Endothelial cell (in vitro differentiated cells): ENCODE results near the gene RRAS2. TPM values are rescaled to one million over a fixed set of nuclear protein-coding genes. Genes with fewer than 3 reads are reported as not detected.

Source experiments
- DNase-seq: peaks from one replicate; pipeline ENCODE4 v3.0.0; 2021; ENCODE audit warnings: low spot score
- H3K27ac Mint-ChIP-seq: one replicate; pipeline ENCODE4 v1.8.0; 2021; ENCODE audit warnings: mixed read lengths, inconsistent platforms; ENCODE audit not compliant: unreplicated experiment
- H3K27me3 Mint-ChIP-seq: one replicate; pipeline ENCODE4 v1.8.0; 2021; ENCODE audit warnings: mild to moderate bottlenecking, moderate library complexity, mixed read lengths, inconsistent platforms; ENCODE audit not compliant: unreplicated experiment
- H3K36me3 Mint-ChIP-seq: one replicate; pipeline ENCODE4 v1.8.0; 2021; ENCODE audit warnings: mild to moderate bottlenecking, low read depth, mixed read lengths, inconsistent platforms; ENCODE audit not compliant: unreplicated experiment
- H3K4me1 Mint-ChIP-seq: one replicate; pipeline ENCODE4 v1.8.0; 2021; ENCODE audit warnings: mild to moderate bottlenecking, mixed read lengths, inconsistent platforms; ENCODE audit not compliant: unreplicated experiment
- H3K4me3 Mint-ChIP-seq: one replicate; pipeline ENCODE4 v1.8.0; 2021; ENCODE audit warnings: mild to moderate bottlenecking, mixed read lengths, inconsistent platforms; ENCODE audit not compliant: unreplicated experiment
- H3K9me3 Mint-ChIP-seq: one replicate; pipeline ENCODE4 v1.8.0; 2021; ENCODE audit warnings: mixed read lengths, inconsistent platforms; ENCODE audit not compliant: unreplicated experiment
- total RNA-seq: library from RNA; stranded (reverse); fragmentation: NEBNext Ultra II Directional; extraction: Animal tissue kit (Norgen Biotek cat#: 25700); gene quantifications from one replicate; pipeline ENCODE4 v1.2.1, GENCODE V29; 2021; ENCODE audit not compliant: unreplicated experiment
- TF ChIP-seq, protein P1 (sequence below): fragments of 200-600 bp; sonication (generic); IDR thresholded peaks from one replicate; pipeline ENCODE4 v1.5.0; 2021; ENCODE audit warnings: antibody characterized with exemption; ENCODE audit not compliant: unreplicated experiment

The RRAS2 gene
- total RNA-seq, 1 donor from 2014 or later = 59.6 TPM

DNA sequence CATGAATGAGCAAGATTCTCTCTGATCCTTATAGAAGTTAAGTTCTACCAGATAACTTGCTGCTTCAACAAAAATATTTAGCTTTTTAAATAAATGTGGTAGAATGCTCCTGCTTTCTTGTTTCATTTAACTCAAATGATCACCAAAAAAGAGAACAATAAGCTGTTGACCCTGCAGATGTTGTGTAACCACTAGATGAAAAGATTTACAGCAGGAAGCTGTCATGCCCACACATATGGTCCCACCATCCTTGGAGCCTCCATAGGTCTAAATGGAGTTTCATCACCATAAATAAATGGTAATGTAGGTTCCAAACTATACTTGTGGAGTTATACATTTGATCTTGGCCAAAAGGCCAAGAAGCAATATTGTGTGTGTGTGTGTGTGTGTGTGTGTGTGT is 118.8 kb downstream of the RRAS2 start:
- TF ChIP-seq, protein P1, sequence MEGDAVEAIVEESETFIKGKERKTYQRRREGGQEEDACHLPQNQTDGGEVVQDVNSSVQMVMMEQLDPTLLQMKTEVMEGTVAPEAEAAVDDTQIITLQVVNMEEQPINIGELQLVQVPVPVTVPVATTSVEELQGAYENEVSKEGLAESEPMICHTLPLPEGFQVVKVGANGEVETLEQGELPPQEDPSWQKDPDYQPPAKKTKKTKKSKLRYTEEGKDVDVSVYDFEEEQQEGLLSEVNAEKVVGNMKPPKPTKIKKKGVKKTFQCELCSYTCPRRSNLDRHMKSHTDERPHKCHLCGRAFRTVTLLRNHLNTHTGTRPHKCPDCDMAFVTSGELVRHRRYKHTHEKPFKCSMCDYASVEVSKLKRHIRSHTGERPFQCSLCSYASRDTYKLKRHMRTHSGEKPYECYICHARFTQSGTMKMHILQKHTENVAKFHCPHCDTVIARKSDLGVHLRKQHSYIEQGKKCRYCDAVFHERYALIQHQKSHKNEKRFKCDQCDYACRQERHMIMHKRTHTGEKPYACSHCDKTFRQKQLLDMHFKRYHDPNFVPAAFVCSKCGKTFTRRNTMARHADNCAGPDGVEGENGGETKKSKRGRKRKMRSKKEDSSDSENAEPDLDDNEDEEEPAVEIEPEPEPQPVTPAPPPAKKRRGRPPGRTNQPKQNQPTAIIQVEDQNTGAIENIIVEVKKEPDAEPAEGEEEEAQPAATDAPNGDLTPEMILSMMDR = no peak
- H3K4me1 Mint-ChIP-seq = peaks cover 13% of the 10 kb centered on the region
- H3K27ac Mint-ChIP-seq = no peak overlapping the region
- H3K4me3 Mint-ChIP-seq = no peak overlapping the region
- H3K36me3 Mint-ChIP-seq = peaks cover 14% of the 10 kb centered on the region
- H3K9me3 Mint-ChIP-seq = no peaks in the 10 kb centered on the region
- peaks cover 7% of the 10 kb centered on the region for H3K27me3 Mint-ChIP-seq
- DNase-seq = no peak

DNA sequence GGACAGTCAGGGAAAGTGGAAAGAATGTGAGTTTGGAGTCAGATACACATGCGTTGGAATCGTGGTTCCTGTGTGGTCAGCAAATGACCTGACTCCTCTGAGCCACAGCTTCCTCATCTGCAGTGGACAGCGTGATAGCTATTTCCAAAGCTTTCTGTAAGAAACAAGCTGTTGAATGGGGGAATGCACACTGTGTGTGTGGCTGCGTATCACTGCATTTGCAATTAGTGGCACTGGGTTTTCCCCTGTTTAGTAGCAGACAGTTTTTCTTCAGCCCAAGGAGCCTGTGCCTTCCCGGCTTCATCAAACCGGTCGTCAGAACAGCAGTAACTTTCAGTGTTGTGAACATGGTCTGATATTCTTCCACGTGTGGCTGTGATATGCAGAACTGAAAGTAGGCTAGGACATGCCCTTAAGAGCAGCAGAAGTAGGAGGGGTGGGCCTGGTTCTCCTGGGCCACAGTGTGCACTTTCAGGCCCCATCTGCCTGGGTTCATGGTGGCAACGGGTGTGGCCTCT is 121.5 kb downstream of the RRAS2 start:
- Mint-ChIP-seq H3K27ac (no peak overlapping the region), H3K27me3 (peaks cover 12% of the 10 kb centered on the region), H3K36me3 (peaks cover 6% of the 10 kb centered on the region), H3K4me1 (peaks cover 11% of the 10 kb centered on the region), H3K4me3 (no peak overlapping the region), H3K9me3 (no peaks in the 10 kb centered on the region)
- TF ChIP-seq, protein P1 = no peak
- DNase-seq = no peak

- DNase-seq = no peak
- H3K27me3 Mint-ChIP-seq = peaks cover 12% of the 10 kb centered on the region
- H3K36me3 Mint-ChIP-seq = peaks cover 7% of the 10 kb centered on the region
- no peak overlapping the region for H3K4me3 Mint-ChIP-seq
- TF ChIP-seq, protein P1 = no peak
- H3K27ac Mint-ChIP-seq = no peak overlapping the region
- H3K9me3 Mint-ChIP-seq = no peaks in the 10 kb centered on the region
- peaks cover 4% of the 10 kb centered on the region for H3K4me1 Mint-ChIP-seq
These were observed 123.3 kb downstream of the RRAS2 start for GRCh38 chr11:14235701-14236100.

DNA sequence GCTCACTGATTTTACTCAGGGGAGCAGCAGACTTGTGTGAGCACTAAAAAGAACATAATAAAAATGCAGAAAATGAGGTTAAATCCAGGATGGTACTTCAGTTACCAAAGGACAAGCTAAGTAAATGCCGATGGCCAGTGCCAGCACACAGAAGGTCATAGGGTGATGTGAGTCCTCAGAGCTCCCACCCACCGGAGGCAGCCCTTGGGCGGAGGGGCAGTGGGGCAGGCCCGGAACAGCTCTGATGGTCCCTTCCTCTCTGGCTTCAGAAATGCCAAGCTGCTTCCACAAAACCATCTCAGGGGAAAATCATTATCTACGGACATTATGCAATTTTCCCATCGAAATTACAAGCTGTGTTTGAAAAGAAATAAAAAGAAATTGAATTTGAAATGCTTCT is 124.5 kb downstream of the RRAS2 start:
- H3K27me3 Mint-ChIP-seq = peaks cover 14% of the 10 kb centered on the region
- H3K27ac Mint-ChIP-seq = no peak overlapping the region
- H3K36me3 Mint-ChIP-seq = peaks cover 9% of the 10 kb centered on the region
- H3K4me1 Mint-ChIP-seq = peaks cover 15% of the 10 kb centered on the region
- TF ChIP-seq, protein P1 = no peak
- DNase-seq = no peak
- no peak overlapping the region for H3K4me3 Mint-ChIP-seq
- no peaks in the 10 kb centered on the region for H3K9me3 Mint-ChIP-seq

DNA sequence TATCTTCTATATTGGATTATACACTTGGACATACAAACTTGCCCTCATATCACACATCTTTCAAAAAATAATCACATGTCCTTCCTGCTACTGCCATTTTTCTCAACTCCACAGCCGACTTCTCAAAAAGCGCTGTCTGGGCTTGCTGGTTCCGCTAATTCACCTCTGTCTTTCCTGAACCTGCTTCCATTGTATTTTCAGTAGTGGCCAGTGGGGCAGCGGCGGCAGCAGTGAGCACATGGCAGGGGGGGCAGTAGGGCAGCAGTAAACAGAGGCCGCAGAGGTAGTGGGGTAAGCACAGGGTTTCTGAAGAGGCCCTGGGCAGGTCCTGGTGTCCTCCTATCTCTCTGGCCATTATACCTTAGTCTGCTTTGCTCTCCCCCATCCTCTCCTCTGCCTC is 126.3 kb downstream of the RRAS2 start:
- DNase-seq = no peak
- peaks cover 29% of the 10 kb centered on the region for H3K4me1 Mint-ChIP-seq
- peaks cover 14% of the 10 kb centered on the region for H3K27me3 Mint-ChIP-seq
- H3K36me3 Mint-ChIP-seq = peaks cover 23% of the 10 kb centered on the region
- no peak overlapping the region for H3K4me3 Mint-ChIP-seq
- no peak overlapping the region for H3K27ac Mint-ChIP-seq
- TF ChIP-seq, protein P1 = peak; percentile 22
- H3K9me3 Mint-ChIP-seq = no peaks in the 10 kb centered on the region
